GM19351 (cell line): Measurements from ENCODE around the gene NHLRC4.

Experiments used
- ATAC-seq: cut with Tn5 transposase; IDR thresholded peaks from one replicate; pipeline ENCODE4 v1.9.1; 2021; ENCODE audit warnings: mild to moderate bottlenecking, moderate library complexity; ENCODE audit not compliant: unreplicated experiment

NHLRC4 gene, protein sequence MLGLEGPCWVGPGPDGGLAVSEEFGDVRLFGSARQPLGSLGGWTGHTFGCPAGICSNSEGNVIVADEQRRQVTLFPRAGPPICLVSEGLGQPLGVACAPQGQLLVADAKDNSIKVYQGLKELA

DNA sequence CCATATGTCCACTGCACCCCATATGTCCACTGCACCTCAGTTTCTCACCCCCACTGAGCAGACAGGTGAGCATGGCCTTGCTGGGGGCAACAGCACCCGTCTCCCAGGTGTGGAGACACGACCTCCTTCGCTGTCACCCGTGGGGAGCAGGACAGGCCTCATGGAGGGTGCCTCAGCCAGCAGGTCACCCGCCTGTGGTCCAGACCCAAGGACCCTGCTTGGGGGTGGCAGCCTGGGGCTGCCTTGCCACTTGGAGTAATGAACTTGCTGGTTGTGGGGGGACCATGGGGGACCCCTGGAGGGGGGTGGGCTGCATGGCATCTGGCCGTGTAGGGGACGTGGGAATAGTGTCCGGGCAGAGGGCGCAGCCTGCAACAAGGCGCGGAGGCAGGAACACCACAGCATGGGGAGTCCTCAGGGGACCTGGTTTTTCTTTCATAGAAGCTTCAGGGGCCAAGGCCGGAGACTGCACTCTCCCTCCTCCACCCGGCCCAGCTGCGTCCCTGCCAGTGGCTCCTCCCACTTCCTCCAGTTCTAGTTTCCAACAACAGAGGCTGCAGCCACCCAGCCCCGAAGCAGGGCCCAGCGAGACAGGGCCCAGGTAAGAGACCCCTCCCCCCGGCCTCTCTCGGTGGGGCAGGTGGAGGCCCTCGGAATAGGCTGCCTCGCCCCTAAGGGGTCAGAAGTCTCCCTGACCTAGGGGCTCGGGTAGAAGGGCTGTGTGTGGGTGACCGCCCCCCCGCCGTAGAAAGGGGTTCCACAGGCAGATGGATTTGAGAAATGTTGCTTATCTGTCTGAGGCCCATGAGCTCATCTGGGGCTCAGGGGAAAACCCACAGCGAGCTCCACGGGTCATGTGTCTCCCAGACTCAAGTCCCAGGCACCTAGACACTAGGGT, at the start of gene NHLRC4:
NHLRC4 (plus strand) TSS at position 531 of the 898 bp plus-strand sequence. CDS start 1,043 bp downstream, outside the sequence.
- peak; percentile 62 for ATAC-seq

DNA sequence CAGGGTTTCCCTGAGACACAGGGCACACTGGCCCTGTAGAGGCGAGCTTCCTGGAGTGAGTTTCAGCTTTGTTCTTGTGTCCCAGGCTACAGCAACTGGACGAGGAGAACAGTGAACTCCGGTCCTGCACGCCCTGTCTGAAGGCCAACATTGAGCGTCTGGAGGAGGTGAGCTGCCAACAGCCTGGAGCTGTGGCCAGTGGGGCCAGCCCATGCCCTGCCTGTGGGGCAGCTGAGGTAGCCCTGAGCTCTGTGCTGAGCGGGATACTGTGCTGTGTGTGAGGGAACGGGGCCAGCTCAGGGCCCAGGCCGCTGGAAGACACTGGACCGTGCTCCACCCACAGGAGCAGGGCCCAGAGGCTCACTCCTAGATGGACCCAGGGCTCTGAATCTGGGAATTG, 47.9 kb upstream of the NHLRC4 start:
- ATAC-seq, result no peak

DNA sequence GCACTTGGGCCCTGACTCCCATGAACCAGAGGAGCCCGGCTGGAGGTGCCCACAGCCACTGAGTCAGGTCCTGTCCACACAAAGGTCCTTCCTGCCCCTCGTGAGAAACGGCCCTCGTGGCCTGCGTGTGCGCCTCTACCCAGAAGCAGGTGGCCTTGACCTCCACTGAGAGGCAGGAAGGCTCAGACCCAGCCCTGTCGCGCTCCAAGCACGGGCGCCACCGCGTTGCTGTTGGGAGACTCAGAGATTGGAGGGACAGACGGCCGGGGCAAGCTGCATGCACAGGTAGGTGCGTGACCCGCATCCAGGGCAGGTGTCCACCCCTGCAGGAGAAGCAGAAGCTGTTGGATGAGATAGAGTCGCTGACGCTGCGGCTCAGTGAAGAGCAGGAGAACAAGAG, 47.4 kb upstream of the NHLRC4 start:
- no peak for ATAC-seq

DNA sequence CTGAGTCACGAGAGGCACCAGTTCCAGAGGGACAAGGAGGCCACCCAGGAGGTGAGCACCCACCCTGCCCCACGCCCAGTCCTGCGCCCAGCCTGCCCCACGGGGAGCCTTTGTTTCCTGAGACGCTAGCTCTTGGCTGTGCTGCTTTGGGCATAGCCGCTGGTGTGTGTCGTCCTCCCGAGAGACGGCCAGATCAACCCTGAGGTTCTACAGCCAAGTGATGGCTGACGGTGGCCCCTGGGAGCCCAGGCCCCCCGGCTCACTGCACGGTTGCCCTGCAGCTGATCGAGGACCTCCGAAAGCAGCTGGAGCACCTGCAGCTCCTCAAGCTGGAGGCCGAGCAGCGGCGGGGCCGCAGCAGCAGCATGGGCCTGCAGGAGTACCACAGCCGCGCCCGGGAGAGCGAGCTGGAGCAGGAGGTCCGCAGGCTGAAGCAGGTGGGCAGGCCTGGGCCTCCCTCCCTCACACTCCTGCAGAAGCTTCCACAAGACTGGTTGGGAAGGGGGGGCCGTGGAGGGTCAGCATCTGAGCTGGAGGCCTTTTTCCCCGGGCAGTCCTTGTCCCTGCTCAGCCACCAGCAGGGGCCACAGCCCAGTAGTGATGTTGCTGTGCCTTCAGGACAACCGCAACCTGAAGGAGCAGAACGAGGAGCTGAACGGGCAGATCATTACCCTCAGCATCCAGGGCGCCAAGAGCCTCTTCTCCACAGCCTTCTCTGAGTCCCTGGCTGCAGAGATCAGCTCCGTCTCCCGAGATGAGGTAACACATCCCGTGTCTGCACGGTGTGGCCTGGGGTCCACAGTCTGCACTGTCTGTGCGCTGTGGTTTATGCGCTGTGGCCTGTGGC, 46.7 kb upstream of the NHLRC4 start:
- no peak for ATAC-seq

DNA sequence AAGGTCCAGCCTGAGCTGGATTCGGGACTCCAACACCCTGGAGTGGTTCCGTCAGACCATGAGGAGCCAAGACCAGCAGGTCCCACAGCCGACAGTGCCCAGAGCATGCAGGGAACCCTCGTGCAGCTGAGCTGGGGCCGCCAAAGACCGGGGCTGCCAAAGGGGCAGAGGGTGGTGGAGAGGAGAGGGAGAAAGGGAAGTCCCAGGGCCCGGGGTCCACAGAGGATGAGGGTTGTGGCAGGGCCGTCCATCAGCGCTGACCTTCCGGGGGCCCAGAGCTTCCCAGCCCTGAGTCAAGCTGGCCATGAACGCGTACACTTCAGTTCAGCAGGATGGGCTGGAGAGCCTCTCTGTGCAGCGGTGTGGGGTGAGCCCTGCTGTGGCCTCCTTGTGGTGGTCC, 46.0 kb upstream of the NHLRC4 start:
- no peak for ATAC-seq

DNA sequence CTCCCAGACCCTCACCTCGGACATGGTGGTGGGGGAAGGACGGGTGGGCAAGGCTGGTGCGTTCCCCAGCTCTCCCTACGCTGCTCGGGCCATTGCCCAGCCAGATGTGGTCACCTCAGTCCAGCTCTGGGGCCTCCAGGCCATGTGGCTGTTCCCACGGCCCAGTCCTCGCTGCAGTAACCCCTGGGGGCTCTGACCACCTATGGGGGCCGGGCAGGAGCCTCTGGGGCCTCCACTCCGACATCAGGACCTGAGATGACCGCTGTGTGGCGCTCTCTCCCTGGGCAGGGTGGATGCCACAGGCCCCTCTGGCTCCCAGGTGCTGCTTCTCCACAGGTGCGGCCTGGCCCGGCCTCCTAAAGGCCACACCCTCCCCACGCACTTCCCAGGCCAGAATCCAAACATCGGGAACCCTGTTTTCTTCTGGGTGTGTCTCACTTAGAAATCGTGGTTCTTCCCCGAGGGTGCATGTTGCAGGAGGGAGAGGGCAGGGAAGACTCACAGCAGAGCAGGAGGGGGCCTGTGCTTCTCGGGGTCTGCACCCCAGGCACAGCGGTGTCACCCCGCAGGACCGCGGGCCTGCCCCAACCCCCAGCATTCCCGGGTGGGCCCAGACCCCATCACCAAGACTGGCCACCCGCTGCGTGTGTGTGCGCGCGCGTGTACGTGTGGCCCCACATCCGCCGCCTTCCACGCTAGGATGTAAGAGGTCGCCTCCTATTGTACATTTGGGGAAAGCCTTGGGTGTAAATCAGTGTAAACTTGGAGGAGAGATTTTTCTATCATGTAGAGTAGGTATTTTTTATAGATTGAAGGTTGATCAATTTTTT, 45.2 kb upstream of the NHLRC4 start:
- ATAC-seq, result no peak

DNA sequence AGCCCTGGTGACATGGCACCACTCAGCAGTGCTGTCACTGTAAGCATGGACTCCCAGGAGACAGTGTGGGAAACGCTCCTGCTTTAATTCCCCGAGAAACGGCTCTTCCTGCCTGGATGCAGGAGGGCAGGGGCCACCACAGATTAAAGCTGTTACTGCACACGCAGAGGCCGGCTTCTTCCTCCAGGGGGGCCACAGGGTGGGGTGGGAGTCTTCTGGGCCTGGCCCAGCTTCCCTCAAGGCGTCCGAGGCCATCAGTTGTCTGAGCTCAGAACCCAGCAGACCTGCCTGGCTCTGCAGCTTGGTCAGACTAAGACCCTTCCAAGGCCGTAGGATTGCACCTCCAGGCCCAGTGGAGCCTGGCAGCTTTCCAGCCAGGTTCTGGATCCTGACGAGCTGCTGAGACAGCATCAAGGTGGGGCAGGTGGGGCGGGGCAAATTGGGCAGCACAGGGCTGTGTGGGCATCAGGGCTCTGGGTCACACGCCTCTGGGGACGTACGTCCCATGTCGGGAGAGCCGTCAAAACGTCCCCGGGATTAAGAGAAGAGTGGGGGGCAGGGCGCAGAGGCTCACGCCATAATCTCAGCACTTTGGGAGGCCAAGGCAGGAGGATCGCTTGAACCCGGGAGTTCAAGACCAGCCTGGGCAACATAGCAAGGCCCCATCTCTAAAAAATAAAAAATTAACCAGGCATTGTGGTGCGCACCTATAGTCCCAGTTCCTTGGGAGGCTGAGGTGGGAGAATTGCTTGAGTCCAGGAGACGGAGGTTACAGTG, 44.3 kb upstream of the NHLRC4 start:
- ATAC-seq, result no peak

DNA sequence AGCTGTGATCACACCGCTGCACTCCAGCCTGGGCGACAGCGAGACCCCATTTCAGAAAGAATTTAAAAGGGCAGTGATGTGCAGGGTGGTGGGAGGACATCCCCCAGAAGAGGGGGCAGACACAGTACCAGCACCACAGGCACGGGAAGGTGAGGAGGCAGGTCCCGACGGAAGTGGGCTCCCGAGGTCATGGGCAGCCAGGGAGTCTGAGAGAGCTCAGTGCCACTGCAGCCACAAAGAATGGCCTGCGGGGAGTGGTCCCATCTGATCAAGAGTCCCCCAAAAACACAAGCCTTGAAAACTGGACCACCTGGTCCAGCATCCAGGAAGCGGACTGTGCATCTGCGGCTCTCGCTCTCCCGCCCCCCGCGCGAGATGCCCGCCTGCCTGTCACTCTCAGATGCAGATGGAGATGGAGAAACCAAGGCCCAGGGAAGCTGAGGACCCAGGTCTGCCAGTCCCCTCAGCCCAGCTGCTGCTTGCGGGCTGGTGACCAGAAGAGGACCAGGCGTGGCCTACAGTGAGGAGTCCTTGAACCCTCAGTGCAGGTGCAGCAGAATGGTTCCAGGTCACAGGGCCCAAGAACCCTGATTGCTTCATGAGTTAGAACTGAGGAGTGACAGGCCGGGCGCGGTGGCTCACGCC, 43.6 kb upstream of the NHLRC4 start:
- no peak for ATAC-seq

DNA sequence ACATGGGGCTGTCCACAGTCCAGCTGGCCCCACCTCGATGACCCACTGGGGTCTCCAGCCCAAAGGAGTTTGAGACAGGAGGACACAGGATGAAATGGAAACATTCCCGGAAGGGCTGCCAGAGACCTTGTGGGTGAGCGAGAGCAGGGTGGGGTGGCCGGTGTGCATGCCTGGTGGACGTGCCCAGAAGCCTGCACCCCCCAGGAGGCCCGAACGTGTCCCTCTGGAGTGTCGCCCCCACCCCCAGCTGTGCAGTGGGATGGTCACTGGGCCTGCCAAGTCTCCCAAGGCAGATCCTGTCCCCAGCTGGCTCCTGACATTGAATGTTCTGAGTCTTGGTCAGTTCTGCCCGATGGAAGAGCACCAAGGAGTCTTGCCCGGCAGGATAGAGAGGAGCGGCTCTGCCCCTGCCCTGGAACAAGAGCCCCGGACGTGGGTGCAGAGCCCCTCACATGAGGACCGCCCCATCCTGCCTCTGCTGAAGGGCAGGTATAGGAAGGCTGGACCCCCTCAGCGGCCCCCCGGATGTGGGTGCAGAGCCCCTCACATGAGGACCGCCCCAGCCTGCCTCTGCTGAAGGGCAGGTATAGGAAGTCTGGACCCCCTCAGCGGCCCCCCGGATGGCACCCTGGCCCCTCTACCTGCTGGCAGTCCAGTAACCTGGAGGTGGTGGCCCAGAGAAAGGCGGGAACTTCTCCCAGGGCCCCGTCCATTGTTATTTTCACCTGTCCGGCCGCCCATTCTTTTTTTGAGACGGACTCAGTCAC, 42.3 kb upstream of the NHLRC4 start:
- no peak for ATAC-seq

DNA sequence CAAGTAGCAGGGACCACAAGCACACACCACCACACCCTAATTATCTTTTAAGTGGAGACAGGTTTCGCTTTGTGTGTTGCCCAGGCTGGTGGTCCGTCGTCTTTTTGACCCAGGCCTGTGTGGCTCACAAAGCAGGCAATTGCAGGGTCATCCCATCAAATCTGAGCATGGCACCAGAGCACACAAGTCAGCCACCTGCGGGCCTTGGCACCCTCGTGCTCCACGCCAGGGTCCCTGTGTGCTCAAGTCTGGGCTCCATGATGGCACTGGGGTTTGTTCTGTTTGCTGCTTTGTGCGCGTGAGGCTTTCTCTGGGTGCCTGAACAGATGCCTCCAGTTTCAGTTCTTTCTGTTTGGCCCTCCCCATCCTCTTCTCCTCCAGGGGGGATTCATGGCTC, 41.7 kb upstream of the NHLRC4 start:
- ATAC-seq, result no peak

DNA sequence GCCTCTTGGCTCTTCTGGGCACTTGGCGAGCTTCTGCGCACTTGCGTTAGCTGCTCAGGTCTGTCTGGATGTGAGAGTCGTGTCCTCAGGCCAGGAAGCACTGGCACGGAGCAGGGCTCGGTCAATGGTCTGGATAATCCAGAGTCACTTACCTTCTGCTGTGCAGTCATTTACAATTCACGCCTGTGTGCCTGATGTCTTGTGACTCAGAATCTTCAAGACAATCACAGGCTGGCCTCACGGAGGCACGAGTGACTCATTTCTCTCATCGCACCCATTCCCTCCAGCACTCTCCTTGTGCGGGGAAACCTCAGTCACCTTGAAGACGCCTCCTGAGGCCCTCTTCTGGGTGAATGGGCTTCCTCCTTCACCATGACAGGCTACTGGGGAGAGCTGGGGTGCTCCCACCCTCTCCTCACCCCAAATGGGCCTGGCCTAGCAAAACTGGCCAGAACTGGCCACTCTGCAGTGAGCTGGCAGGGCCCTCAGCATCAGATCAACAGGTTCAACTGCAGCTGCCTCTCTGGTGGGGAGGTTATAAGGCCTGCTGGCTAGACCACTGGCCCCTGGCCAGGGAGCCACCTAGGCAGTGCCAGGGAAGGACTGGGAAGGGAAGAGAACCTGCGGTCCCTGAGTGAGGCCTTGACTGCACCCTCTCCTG, 41.2 kb upstream of the NHLRC4 start:
- ATAC-seq, result no peak

DNA sequence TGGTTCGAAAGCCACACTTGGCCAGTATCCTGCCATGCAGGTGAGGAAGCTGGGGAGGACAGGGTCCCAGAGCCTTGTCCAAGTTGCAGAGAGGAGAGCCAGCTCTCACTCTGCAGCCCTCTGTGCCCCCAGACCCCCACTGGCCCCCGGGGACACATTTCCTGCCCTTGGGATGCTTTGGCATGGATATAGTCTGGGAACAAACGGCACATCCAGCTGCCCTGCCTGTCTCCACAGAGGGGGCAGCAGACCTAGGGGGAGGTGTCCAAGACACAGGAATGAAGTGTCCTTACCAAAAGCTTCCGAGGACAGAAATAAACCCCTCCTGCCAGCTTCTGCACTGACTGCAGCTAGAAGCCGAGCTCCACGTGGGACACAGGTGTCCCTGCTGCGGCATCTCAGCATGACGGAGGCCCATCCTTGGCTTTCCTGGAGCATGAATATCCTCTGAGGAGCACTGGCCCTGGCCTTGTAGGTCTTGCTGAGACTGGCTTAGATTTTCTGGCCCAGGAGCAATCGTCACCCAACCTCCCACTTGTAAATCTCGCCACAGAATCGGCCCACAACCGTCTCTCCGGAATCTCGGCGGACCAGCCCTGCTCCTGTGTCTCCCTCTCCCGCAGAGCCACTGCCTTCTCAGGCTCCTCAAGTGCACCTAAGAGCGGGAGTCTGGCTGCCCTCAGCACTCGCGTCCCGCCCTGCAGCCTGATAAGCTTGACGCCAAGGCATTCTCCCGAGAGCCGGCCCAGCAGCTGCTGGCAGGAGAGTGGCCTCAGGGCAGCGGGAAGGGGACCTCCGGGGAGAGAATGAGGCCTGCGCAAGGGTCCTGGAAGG, 40.4 kb upstream of the NHLRC4 start:
- no peak for ATAC-seq

DNA sequence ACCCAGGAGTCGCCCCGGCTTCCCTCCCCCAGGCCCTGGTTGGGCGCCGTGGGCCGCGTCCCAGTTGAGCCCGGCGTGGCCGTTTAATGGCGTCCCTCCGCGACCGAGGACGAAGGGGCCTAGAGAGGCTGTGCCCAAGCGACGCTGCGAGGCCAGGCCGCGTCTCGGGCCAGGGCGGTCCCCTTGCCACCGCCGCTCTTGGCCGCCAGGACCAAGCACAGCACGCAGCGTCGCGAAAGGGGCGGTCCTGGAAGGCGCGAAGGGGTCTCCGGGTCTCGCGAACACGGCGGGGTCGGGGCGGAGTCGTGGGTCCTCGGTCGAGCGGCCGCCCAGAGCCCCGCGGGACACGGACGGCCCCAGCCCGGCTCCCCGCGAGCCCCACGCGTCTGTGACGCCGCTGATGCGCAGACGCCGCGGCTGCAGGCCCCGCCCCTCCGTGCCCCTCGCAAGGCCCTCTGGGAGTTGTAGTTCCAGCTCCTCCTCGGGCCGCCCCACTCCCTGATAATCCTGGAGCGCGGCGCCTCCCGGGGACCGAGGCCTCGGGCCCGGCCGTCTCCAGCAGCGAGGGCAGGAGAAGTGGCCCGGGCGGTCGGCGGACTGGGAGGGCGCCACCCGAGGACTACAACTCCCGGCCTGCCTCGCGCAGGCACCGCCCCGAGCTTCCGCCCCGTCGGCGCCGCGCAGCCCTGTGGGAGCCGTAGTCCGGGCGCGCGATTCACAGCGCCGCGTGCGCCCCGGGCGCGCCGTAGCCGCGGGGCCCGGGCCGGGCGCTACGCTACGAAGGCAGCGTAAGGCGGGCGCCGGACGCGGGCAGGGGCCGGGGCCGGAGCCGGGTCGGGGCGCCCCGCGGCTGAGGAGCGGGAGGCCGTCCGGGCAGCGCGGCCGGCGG, 39.5 kb upstream of the NHLRC4 start, which contains the start of gene CAPN15:
CAPN15 (plus strand) TSS at position 698 of the 889 bp plus-strand sequence. CDS start 19,127 bp downstream, outside the sequence.
- ATAC-seq, result peak; percentile 58

DNA sequence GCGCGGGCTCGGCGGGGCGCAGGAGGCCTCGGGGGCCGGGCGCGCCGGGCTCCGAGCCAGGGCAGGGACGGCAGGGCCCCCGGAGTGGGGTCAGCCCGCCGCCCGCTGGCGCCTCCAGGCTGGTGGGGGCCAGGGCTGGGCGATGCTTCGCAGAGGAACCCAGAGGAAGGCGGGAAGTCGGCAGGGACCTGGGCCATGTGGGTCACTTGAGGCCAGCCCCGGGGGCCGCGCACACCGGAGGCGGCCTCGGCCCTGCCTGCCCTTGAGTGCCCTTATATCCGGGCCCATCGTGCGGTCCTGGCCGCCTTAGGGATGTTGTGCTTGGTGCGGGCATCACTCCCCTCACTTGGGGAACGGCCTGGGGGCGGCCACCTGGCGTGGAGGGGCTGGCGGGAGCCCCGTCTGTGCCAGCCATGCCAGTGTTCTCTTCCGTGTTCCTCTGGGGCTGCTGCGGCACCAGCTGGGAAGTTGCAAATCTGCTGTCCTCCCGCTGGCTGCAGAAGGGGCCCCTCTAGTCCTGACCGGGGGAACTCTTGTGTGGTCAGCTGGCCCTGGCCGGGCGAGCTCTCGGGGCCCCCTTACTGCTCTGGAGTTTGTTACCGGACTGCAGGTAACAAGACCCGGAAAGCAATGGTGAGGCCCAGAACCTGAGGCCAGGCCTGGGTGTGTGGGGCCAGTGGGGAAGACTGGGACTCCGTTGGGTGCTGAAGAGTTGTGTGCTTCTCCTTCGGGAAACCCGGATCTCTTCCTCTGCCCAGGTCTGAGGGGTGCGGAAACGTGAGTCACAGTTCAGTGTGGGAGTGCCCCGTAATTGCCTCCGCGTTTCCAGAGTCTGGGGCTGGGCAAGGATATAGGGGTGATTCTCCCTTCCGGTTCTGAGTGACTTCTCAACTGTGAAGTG, 38.4 kb upstream of the NHLRC4 start:
- no peak for ATAC-seq

DNA sequence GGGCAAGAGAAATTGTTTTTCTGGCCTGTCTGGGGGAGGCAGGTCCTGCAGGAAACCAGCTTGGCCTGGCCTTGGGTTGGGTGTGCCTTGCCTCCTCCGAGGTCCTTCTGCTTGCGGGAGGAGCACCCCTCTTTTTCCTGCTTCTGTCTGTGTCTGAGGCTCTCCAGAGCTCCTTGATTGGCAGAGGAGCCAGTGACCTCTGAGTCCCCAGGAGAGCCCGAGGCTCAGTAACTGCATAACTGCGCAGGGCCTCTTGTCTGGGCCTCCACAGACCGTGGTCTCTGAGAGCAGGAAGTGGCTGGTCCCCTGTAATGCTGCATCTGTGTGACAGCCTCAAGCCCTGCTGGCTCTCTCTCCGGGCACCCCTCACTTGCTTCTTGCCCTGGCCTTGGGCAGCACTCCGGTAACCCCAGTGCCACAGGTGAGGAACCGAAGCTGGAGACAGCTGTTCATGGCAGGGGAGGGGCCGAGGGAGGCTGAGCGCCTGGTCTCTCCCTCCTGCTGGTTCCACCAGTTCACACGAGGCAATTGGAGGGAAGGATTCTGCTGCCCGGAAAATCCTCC, 37.7 kb upstream of the NHLRC4 start:
- ATAC-seq, result no peak
